GM12878 (cell line): ENCODE results near the gene RERE. TPM values are rescaled to one million over a fixed set of nuclear protein-coding genes. Genes with fewer than 3 reads are reported as not detected.

Experiments
- ATAC-seq: fragments of 200-7000 bp; cut with Tn5 transposase; 3 replicates; pipeline ENCODE4 v1.9.1; 2020; ENCODE audit warnings: mild to moderate bottlenecking, moderate library complexity
- BruUV-seq: library from RNA; stranded (reverse); fragments of 400-500 nt; replicated peaks from 2 replicates; lab custom pipeline; 2021; lab: Mats Ljungman, UMichigan
- CTCF ChIA-PET: fragments of 300-600 bp; sonication (Branson Sonifier 250); formaldehyde crosslinking; extraction: SDS; loops from one replicate; lab custom pipeline; 2021; ENCODE audit warnings: inconsistent platforms; lab: Yijun Ruan, JAX
- POLR2A ChIA-PET: fragments of 350-600 bp; formaldehyde crosslinking; extraction: SDS; loops from one replicate; lab custom pipeline; 2021; ENCODE audit warnings: inconsistent platforms; lab: Charles Lee
- RAD21 ChIA-PET: fragments of 300-600 bp; sonication (Branson Sonifier 250); formaldehyde crosslinking; loops from one replicate; lab custom pipeline; 2023; ENCODE audit warnings: antibody characterized with exemption; ENCODE audit not compliant: unreplicated experiment; lab: Charles Lee
- SMC1A ChIA-PET: fragments of 300-600 bp; sonication (Branson Sonifier 250); formaldehyde crosslinking; loops from one replicate; lab custom pipeline; 2023; ENCODE audit not compliant: unreplicated experiment, uncharacterized antibody; lab: Charles Lee
- DNase-seq: peaks from one replicate; pipeline ENCODE4 v3.0.0-alpha.2; 2011; ENCODE audit warnings: low read depth, low spot score
- FAIRE-seq: peaks from 3 replicates; lab custom pipeline; 2011; peaks lifted over from hg19 to GRCh38; lab: Jason Lieb, UNC
- H2AFZ ChIP-seq: 2 replicates; pipeline ENCODE4 v1.6.0; 2011; ENCODE audit warnings: low read depth, low read length, control low read depth; ENCODE audit not compliant: control insufficient read depth
- H3K27ac ChIP-seq: 2 replicates; pipeline ENCODE4 v1.5.1; 2011; ENCODE audit warnings: control low read depth; ENCODE audit not compliant: control insufficient read depth, insufficient read depth
- H3K27me3 ChIP-seq, 2 experiments: replicated peaks in 1 of 2; 2 replicates each; pipeline versions ENCODE4 v1.6.0 to v1.6.1; 2011; ENCODE audit warnings: low read length in 1 of 2; ENCODE audit not compliant: control insufficient read depth in 2 of 2, insufficient read depth in 2 of 2
- H3K36me3 ChIP-seq, 2 experiments: 2 replicates each; pipeline ENCODE4 v1.5.1; 2011; ENCODE audit warnings: low read length in 1 of 2; ENCODE audit not compliant: control insufficient read depth in 2 of 2, insufficient read depth in 2 of 2
- H3K4me1 ChIP-seq: 2 replicates; pipeline ENCODE4 v1.6.1; 2011; ENCODE audit warnings: mild to moderate bottlenecking, low read length, moderate library complexity, mixed read lengths; ENCODE audit not compliant: control insufficient read depth, insufficient read depth
- H3K4me2 ChIP-seq: 2 replicates; pipeline ENCODE4 v1.6.0; 2011; ENCODE audit warnings: control low read depth; ENCODE audit not compliant: control insufficient read depth, insufficient read depth
- H3K4me3 ChIP-seq: fragments of 200-600 bp; sonication (generic); 2 replicates; pipeline ENCODE4 v1.5.1; 2016
- H3K79me2 ChIP-seq: 2 replicates; pipeline ENCODE4 v1.6.0; 2011; ENCODE audit warnings: low read length; ENCODE audit not compliant: control insufficient read depth, insufficient read depth
- H3K9ac ChIP-seq: 2 replicates; pipeline ENCODE4 v1.8.0; 2011; ENCODE audit warnings: low read length, control low read depth, mixed read lengths; ENCODE audit not compliant: control insufficient read depth, insufficient read depth
- H3K9me3 ChIP-seq: replicated peaks from 3 replicates; pipeline ENCODE4 v1.5.1; 2011; ENCODE audit warnings: mild to moderate bottlenecking, low read length; ENCODE audit not compliant: control insufficient read depth, insufficient read depth
- H4K20me1 ChIP-seq: 2 replicates; pipeline ENCODE4 v1.6.0; 2011; ENCODE audit not compliant: control insufficient read depth, insufficient read depth
- ASH2L ChIP-seq: fragments of 300-600, 200-600 bp; sonication (generic); IDR thresholded peaks from 2 replicates; pipeline ENCODE4 v1.6.1; 2017; ENCODE audit warnings: low read depth, mild to moderate bottlenecking, borderline replicate concordance
- BCL11A ChIP-seq: IDR thresholded peaks from 2 replicates; pipeline ENCODE4 v1.6.1; 2011; ENCODE audit warnings: low read depth, low read length
- EGR1 ChIP-seq, 2 experiments: IDR thresholded peaks; 1 replicate in 1 of 2; 2 replicates in 1 of 2; pipeline ENCODE4 v1.6.1; 2011 to 2012; ENCODE audit warnings: low read depth in 2 of 2, low read length in 2 of 2, borderline replicate concordance in 1 of 2, mild to moderate bottlenecking in 1 of 2, moderate library complexity in 1 of 2
- IKZF1 ChIP-seq: fragments of 450-650 bp; conservative IDR thresholded peaks from 2 replicates; pipeline ENCODE4 v1.6.1; 2017; ENCODE audit warnings: antibody characterized with exemption, mild to moderate bottlenecking
- KDM1A ChIP-seq: fragments of 200-600 bp; sonication (generic); IDR thresholded peaks from 2 replicates; pipeline ENCODE4 v1.6.1; 2016; ENCODE audit warnings: borderline replicate concordance
- KLF5 ChIP-seq: fragments of 450-650 bp; IDR thresholded peaks from 2 replicates; pipeline ENCODE4 v1.6.1; 2014; ENCODE audit warnings: mild to moderate bottlenecking; ENCODE audit not compliant: partially characterized antibody
- NBN ChIP-seq: fragments of 450-650 bp; IDR thresholded peaks from 2 replicates; pipeline ENCODE4 v1.6.1; 2016
- NFIC ChIP-seq: IDR thresholded peaks from 2 replicates; pipeline ENCODE4 v1.6.1; 2012; ENCODE audit warnings: low read depth, mild to moderate bottlenecking, inconsistent platforms, low read length, moderate library complexity
- RFX5 ChIP-seq: IDR thresholded peaks from 2 replicates; pipeline ENCODE4 v1.6.1; 2011; ENCODE audit warnings: low read depth, low read length, improper control_type of control experiment
- SMC3 ChIP-seq: IDR thresholded peaks from 2 replicates; pipeline ENCODE4 v1.6.1; 2011; ENCODE audit warnings: low read length, improper control_type of control experiment, borderline replicate concordance
- ZNF207 ChIP-seq: fragments of 450-650 bp; IDR thresholded peaks from 2 replicates; pipeline ENCODE4 v1.6.1; 2014; ENCODE audit warnings: antibody characterized with exemption, mild to moderate bottlenecking, borderline replicate concordance
- WGBS: methylation state at CpG from one replicate; pipeline ENCODE4 v1.1.6; 2016; ENCODE audit warnings: low lambda C conversion rate; ENCODE audit not compliant: insufficient replicate concordance, insufficient coverage; ENCODE audit errors: missing lambda C conversion rate; 5-methylcytosine and 5-hydroxymethylcytosine counted together
- in situ Hi-C: fragments of 300-500 bp; cut with MboI; formaldehyde crosslinking; loops from 9 replicates; pipeline ENCODE4 v1.14.3; 2018; ENCODE audit warnings: mixed read lengths
- intact Hi-C: fragments of 100-400 bp; cut with micrococcal nuclease; formaldehyde crosslinking; loops from one replicate; pipeline ENCODE4 v1.14.2; 2022; ENCODE audit not compliant: unreplicated experiment
- polyA plus RNA-seq, 11 experiments: library from polyadenylated mRNA; depleted of rRNA in 4 of 11; unstranded in 6 of 11; stranded (reverse) in 5 of 11; fragments of >200 nt; fragmentation: Nextera tagmentation in 4 of 11; fragmentation: Illumina TruSeq in 1 of 11; extraction: Ambion mirVana in 4 of 11; extraction: Trizol in 1 of 11; gene quantifications; 1 replicate in 1 of 11; 2 replicates in 10 of 11; pipeline versions ENCODE4 v1.2.1 to v1.2.3, GENCODE V29; 2011 to 2016; ENCODE audit warnings: inconsistent platforms in 2 of 11, missing spikeins in 2 of 11, low read depth in 1 of 11
- total RNA-seq, 4 experiments: library from RNA; depleted of rRNA in 3 of 4; stranded (reverse); fragments of >200 nt in 3 of 4; fragmentation: Illumina TruSeq in 1 of 4; extraction: Trizol in 1 of 4; gene quantifications; 2 replicates each; pipeline versions ENCODE4 v1.2.1 to v1.2.3, GENCODE V29; 2013 to 2021
- TF ChIP-seq, protein P1 (sequence below): fragments of 150-350 bp; IDR thresholded peaks from 2 replicates; pipeline ENCODE4 v1.6.1; 2016; ENCODE audit warnings: low read depth, low read length

Gene RERE
- total and polyA plus RNA-seq, 10 of the 15 experiments (the other 5 are each of a cell fraction or from before 2014, with no cell fraction given): 5.2 to 60.5 (median 20.2) TPM

DNA sequence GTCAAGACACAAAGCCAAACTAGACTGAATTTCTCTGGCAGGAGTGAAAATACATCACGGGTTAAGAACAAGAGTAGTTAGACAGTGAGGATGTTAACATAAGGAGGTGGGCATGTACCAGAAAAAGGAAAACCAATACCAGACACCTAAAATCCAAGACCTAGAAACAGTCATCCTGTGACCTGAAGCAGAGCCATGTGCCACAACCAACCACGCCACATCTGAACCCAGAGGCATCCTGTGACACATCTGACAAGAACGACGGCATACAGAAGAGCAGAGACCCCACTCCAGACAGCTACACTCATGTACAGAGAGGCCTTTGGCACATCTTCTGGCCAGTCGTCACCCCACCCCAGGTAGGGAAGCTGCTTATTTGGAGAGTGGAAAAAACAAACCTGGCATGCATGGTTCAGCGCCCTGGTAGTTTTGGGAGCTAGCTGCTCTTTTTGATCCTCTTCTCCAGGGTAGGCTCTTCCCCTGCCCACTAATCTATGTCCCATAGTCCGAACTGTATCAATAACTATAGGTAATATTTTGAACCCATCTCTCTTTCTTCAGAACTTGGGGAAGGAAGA is 427.4 kb downstream of the RERE start:
- intact Hi-C loops (loop anchor here (10.0 kb wide), 1 partner anchor 335 kb away; no protein-coding TSS in a partner anchor), in situ Hi-C loops (no loop called here)
- CTCF ChIA-PET: no interaction called here
- no peaks in the 10 kb centered on the region for H3K9me3 ChIP-seq
- 90% methylated on average over 7 of the region's 7 CpGs for WGBS
- TF ChIP-seq, protein P1, sequence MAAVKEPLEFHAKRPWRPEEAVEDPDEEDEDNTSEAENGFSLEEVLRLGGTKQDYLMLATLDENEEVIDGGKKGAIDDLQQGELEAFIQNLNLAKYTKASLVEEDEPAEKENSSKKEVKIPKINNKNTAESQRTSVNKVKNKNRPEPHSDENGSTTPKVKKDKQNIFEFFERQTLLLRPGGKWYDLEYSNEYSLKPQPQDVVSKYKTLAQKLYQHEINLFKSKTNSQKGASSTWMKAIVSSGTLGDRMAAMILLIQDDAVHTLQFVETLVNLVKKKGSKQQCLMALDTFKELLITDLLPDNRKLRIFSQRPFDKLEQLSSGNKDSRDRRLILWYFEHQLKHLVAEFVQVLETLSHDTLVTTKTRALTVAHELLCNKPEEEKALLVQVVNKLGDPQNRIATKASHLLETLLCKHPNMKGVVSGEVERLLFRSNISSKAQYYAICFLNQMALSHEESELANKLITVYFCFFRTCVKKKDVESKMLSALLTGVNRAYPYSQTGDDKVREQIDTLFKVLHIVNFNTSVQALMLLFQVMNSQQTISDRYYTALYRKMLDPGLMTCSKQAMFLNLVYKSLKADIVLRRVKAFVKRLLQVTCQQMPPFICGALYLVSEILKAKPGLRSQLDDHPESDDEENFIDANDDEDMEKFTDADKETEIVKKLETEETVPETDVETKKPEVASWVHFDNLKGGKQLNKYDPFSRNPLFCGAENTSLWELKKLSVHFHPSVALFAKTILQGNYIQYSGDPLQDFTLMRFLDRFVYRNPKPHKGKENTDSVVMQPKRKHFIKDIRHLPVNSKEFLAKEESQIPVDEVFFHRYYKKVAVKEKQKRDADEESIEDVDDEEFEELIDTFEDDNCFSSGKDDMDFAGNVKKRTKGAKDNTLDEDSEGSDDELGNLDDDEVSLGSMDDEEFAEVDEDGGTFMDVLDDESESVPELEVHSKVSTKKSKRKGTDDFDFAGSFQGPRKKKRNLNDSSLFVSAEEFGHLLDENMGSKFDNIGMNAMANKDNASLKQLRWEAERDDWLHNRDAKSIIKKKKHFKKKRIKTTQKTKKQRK: no peak
- TF ChIP-seq ASH2L (no peak), SMC3 (no peak), NFIC (no peak), KDM1A (no peak), NBN (no peak), IKZF1 (no peak), KLF5 (no peak), EGR1 (IDR thresholded peaks at IDR 0.05; ENCODE audit: borderline replicate concordance in 1 of 2, low read depth in 2 of 2, low read length in 2 of 2) (no peak), BCL11A (no peak), ZNF207 (no peak), RFX5 (no peak)
- SMC1A ChIA-PET: interaction anchor here (1.0 kb wide), 1 partner anchor 10 kb away, joined by 3 read pairs; no protein-coding TSS in a partner anchor
- H2AFZ ChIP-seq: no peak overlapping the region
- H3K4me3 ChIP-seq: no peak overlapping the region
- H3K36me3 ChIP-seq: peaks cover 3 to 13% of the 10 kb centered on the region in 2 experiments
- RAD21 ChIA-PET: no interaction called here
- no peak overlapping the region for H3K27ac ChIP-seq
- POLR2A ChIA-PET: no interaction called here
- FAIRE-seq: no peak
- peaks cover 7% of the 10 kb centered on the region for H3K4me1 ChIP-seq
- H4K20me1 ChIP-seq: peaks cover 3% of the 10 kb centered on the region; the same call in 1 of the 2 replicates
- peaks cover 10% of the 10 kb centered on the region for H3K79me2 ChIP-seq
- H3K4me2 ChIP-seq: no peak overlapping the region
- no peak for ATAC-seq
- no peaks in the 10 kb centered on the region for H3K27me3 ChIP-seq
- no TSS peak for BruUV-seq
- H3K9ac ChIP-seq: no peak overlapping the region
- DNase-seq: no peak
